Cardiac fibroblast (primary cell): ENCODE results near the gene ATG5.
A peak's percentile ranks its signal among the peaks of the same experiment; 100 is the strongest.

Experiments
- DNase-seq, 2 donors: peaks; one replicate each; pipeline versions ENCODE4 v3.0.0 to v3.0.0-alpha.2; 2010; ENCODE audit warnings: low read depth in 2 of 2
- H3K4me3 ChIP-seq, 2 donors: replicated peaks in 1 of 2; 1 replicate in 1 of 2; 2 replicates in 1 of 2; pipeline ENCODE4 v1.5.1; 2011; ENCODE audit warnings: low read depth in 2 of 2, low read length in 2 of 2, mild to moderate bottlenecking in 2 of 2, moderate library complexity in 1 of 2
- TF ChIP-seq, protein P1 (sequence below): IDR thresholded peaks from one replicate; pipeline ENCODE4 v1.5.1; 2011; ENCODE audit warnings: low read depth, mild to moderate bottlenecking, low read length, inconsistent platforms

Gene ATG5

DNA sequence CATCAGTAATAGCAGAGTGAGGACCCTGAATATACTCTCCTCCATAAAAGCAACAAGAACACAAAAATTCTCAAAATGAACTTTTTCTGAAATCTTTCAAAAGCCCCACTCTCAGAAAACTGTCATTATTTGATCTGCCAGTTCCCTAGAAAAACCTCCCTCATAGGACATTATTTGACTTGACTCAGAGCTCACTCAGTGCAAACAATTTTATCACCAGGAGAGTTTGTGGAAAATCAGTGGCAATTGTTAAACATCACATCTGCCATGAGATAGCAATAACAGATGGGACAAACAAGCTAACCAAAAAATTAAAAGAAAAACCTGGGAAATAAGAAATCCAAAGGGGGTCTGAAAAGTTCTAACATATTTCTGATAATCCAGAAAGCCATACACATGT, 100.0 kb downstream of the ATG5 start:
- no peak overlapping the region for H3K4me3 ChIP-seq
- DNase-seq: no peak
- TF ChIP-seq, protein P1, sequence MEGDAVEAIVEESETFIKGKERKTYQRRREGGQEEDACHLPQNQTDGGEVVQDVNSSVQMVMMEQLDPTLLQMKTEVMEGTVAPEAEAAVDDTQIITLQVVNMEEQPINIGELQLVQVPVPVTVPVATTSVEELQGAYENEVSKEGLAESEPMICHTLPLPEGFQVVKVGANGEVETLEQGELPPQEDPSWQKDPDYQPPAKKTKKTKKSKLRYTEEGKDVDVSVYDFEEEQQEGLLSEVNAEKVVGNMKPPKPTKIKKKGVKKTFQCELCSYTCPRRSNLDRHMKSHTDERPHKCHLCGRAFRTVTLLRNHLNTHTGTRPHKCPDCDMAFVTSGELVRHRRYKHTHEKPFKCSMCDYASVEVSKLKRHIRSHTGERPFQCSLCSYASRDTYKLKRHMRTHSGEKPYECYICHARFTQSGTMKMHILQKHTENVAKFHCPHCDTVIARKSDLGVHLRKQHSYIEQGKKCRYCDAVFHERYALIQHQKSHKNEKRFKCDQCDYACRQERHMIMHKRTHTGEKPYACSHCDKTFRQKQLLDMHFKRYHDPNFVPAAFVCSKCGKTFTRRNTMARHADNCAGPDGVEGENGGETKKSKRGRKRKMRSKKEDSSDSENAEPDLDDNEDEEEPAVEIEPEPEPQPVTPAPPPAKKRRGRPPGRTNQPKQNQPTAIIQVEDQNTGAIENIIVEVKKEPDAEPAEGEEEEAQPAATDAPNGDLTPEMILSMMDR: no peak

DNA sequence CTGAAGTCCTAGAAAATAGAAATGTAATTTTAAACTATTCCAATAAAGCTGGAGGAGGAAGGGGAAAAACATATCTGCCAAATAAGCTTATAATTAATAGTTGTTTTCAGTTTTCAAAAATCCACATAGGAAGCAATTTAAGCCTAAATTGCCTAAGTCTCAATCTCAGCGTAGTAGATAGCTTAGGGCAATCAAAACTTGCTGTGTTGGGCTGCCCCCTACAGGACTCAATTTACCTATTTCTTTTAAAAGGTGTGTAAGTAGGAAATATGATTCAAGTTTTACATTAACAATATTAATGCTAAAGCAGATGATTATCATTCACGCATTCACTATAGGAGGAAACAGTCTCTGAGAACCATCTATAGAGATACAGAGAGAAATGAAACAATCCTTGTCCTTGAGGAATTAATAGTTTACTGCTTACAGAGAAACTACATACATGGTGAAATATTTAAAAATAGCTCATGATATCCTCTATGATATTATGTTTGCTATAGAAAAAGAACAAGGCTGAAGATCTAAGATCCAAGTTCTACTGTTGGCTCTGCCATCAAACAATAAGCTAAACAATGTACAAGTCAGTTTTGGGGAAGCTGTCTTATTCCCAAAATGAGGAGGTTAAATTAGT, 102.1 kb downstream of the ATG5 start:
- TF ChIP-seq, protein P1: peak; percentile 52
- peak; percentile 84 to 90 for DNase-seq

DNA sequence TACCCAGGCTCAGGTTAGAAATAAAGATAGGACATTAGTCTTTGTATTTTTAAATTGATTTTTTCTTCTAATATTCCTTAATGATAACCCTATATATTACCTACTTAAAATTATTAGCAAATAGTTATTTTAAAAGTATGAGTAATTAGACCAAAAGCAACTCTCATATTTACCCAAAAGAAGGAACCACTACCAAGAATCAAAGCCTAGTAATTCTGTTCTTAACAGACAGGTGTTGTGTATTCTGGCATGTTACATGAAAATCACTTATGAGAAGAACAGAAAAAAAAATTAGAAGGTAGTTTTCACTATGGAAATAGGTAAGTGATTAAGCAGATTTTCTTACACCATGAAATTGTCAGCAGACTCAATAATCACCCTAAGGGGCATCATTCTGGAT, 105.1 kb downstream of the ATG5 start:
- no peak for DNase-seq
- TF ChIP-seq, protein P1: no peak
- no peak overlapping the region for H3K4me3 ChIP-seq

More for the DNA sequence above, 102.1 kb downstream of the ATG5 start:
- H3K4me3 ChIP-seq: no peak overlapping the region

DNA sequence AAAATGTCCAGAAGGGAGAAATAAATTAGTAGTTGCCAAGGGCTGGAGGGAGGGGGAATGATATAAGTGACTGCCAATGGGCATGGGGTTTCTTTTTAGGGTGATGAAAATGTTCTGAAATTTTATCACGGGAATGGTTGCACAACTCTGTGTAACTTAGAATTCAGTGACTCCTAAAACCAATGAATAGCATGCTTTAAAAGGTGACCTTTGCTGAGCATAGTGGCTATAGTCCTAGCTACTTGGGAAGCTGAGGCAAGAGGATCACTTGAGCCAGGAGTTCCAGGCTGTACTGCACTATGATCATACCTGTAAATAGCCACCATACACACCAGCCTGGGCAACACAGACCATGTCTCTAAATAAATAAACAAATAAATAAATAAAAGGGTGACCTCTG, 109.0 kb downstream of the ATG5 start:
- peak in 1 of 2 donors; percentile 33 for DNase-seq
- no peak overlapping the region for H3K4me3 ChIP-seq
- TF ChIP-seq, protein P1: no peak

DNA sequence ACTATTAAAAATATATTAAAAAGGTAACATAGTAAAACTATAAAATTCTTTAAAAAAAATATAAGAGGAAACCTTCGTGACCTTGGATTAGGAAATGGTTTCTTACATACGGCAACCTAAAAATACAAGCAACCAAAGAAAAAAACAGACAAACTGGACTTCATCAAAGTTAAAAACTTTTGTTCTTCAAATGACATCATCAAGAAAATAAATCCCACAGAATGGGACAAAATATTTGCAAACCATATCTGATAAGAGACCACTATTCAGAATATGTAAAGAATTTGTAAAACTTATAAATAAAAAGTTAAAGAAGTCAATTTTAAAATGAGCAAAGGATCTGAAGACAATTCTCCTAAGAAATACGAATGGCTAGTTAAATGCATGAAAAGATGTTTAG, 110.0 kb downstream of the ATG5 start:
- no peak overlapping the region for H3K4me3 ChIP-seq
- no peak for DNase-seq
- TF ChIP-seq, protein P1: no peak

DNA sequence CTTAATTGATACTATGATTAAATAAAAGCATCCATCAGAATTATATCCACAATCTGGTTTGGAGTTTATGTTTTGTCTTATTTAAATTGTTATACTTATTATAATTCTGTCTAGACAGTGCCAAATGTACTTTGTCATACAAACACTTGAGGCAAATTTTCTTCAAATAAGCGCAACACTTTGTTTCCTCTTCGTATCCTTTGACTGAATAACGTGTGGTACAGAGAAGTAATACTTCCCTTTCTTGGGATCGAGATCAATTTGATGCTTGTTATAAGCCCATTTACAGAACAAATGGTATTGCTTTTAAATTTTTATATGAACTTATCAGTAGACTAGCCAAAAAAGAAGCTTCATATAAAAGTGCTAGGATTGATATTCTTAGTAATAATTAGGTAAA, 111.0 kb downstream of the ATG5 start:
- TF ChIP-seq, protein P1: no peak
- no peak overlapping the region for H3K4me3 ChIP-seq
- no peak for DNase-seq

DNA sequence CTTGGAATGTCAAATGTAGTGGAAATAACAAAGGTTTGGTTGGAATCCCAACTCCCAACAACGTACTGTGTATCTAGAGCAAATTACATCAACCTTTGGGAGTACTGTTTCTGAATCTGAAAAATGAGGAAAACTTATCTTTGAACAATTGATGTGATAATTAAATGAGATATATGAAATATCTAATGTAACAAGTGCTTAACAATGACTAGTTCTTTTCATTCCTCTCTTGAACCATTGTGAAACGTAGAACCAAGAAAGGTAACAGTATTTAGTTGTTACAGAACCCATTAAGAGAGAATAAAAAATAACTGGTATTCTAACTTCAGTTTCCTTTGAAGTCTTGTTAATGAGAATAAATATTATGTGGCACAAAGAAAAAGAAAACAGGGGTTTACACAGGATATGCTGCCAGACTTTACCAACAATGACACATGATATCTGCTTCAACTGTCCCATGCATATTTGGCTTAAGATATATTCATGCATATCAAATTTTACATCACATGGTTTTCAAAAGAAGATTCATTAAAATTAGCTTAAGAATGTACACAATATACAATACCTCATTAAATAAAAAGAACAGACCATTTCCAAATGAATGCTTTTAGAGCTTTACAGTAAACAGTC, 111.8 kb downstream of the ATG5 start:
- TF ChIP-seq, protein P1: no peak
- DNase-seq: no peak
- no peak overlapping the region for H3K4me3 ChIP-seq
